GM11168 (cell line): Measurements from ENCODE around the gene MPST.
"Not testable (repeated sequence)": the region's sequence is repeated elsewhere in the genome, so short reads cannot be mapped to it uniquely, and the experiment has no call there.

Experiments
- in situ Hi-C: fragments of 300-500 bp; cut with MboI; formaldehyde crosslinking; loops from one replicate; pipeline ENCODE4 v1.12.0; 2022; ENCODE audit warnings: low sequenced_read_pairs; ENCODE audit not compliant: unreplicated experiment

MPST gene

DNA sequence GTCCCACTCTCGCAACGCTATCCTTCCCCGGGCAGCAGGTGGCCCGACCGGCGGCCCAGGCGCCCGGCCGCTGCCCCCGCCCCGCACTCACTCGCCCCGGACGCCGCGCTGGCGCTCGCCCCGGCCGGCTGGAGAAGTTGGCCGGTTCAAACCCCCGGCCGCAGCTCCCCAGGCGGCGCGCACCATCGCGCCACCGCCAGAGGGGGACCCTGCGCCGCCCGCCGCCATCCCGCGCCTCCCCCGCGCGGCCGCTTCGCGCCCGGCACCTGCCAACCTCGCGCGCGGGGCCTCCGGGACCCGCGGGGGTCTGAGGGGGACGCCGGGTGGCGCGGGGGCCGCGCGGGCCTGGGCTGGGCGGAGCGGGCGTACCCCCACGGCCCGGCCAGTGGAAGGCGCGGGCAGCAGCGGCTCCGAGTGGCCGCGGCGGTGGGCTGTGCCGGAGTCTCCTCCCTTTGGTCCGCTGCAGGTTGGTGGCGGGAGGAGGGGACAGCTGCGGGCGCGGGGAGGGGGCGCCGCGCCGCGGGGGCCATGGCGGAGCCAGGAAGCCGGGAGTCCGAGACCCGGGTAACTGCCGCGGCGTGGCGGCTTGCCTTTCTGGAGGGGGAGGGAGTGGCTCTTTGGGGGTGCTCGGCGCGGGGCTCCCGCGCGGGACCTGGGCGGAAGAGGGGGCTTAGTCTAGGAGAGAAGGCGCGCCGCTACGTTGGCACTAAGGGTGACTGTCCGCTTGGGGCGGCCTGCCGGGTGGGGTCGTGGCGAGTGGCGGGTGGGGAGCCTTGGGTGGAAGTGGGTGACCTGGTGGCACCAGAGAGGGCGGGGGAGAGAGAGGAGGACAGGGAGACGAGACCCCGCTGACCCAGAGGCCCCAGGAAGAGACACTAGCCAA is at the start of gene MPST, which contains the start of gene TST:
Gene MPST (plus strand): TSS at position 434 of the 883 bp plus-strand sequence. CDS start 95 bp downstream, at position 529.
Gene TST (minus strand): TSS at position 139 of the 883 bp plus-strand sequence. CDS start 715 bp downstream, outside the sequence.
- in situ Hi-C loops, result no loop called here

- in situ Hi-C loops, result loop anchor here (10.0 kb wide), 1 partner anchor 107 kb away; the partner anchor contains the start of gene NCF4
Observed at GRCh38 chr22:36971341-36972125, 48.0 kb upstream of the MPST start.

- in situ Hi-C loops, result loop anchor here (10.0 kb wide), 1 partner anchor 112 kb away; the partner anchor contains the start of gene NCF4
Observed at GRCh38 chr22:36976606-36977005, 42.9 kb upstream of the MPST start.

GRCh38 chr22:36977401-36977861 is 42.1 kb upstream of the MPST start:
- in situ Hi-C loops, result loop anchor here (10.0 kb wide), 1 partner anchor 113 kb away; the partner anchor contains the start of gene NCF4

DNA sequence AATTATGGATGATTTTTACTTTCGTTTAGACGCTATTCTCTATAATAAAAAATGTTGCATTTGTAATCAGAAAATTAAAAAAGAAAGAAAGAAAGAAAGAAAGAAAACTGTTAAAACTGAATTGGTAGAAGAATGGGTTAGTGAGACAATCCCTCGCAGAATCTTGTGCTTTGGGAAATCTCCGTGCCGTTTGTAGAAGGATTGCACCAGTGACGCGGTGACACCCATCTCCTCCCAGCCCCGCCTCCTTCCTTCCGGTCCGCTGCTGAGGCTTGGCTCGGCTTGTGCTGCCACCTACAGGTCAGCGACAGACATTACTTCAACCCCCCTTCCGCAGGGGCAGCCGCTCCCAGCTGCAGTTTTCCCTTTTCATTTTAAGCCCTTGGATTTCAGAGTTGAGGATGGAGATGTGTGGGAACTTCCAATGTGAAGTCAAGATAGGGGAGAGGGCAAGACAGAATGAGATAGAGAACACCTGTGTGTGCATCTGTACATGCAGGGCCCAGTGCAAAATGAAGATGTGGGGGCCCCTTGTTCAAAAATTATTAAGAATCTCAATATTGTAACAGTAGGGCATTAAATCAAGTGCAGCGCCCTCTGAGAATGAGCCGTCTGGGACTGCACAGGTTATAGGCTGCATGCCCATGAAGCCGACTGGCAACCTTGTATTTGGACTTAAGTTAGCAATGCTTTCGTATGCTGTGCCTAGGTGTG is 41.4 kb upstream of the MPST start:
- in situ Hi-C loops, result loop anchor here (10.0 kb wide), 1 partner anchor 113 kb away; the partner anchor contains the start of gene NCF4

DNA sequence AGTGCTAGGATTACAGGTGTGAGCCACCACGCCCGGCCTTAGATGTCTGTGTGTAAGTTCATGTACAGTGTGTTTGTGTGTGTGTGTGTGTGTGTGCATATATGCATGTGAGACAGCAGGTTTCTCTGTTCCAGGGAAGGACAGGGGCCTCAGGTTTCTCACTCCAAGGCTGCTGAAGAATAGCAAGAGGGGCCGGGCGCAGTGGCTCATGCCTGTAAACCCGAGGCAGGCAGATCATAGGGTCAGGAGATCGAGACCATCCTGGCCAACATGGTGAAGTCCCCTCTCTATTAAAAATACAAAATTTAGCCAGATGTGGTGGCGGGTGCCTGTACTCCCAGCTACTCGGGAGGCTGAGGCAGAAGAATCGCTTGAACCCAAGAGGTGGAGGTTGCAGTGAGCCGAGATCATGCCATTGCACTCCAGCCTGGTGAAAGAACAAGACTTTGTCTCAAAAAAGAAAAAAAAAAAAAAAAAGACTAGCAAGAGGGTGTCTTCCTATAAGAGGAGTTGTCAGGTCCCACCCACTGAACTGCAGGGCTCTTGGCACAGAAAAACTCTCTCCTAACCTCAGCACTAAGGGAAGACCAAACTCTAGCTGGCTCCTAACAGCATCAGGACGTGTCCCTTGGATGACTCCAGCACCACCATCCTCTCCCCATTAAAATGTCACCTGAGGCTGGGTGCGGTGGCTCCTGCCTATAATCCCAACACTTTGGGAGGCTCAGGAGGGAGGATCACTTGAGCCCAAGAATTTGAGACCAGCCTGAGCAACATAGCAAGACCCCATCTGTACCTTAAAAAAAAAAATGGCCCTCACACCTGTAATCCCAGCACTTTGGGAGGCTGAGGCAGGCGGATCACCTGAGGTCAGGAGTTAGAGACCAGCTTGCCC is 40.3 kb upstream of the MPST start:
- in situ Hi-C loops, result loop anchor here (10.0 kb wide), 1 partner anchor 114 kb away; the partner anchor contains the start of gene NCF4

DNA sequence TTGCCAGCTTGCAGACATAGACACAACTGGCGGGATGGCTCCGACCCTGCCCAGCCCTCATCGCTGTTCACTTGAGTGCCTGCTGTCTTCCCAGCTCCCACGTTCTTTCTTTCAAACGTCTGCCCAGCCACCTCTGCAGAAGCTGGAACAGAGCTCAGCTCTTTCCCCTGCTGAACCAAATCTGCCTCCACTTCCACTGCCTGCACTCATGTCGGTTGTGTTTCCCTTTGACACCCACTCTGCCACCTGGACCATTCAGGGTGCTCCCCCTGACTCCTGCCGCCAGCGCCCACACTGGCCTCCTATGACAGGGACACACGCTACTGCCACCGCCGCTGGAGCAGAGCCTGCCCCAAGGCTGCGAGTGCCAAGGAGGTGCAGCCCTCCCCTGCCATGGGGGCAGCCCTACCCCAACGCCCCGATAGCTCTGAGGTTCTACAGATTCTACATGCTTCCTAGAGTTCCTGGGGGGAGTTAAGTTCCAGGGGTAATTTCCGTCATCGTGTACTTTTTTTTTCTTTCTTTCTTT is 38.2 kb upstream of the MPST start:
- in situ Hi-C loops, result loop anchor here (5.0 kb wide), 1 partner anchor 189 kb away; no protein-coding TSS in a partner anchor

GRCh38 chr22:36982136-36982535 is 37.4 kb upstream of the MPST start:
- in situ Hi-C loops, result loop anchor here (5.0 kb wide), 1 partner anchor 190 kb away; no protein-coding TSS in a partner anchor

- in situ Hi-C loops, result no loop called here
Observed at GRCh38 chr22:36985211-36985889, 34.2 kb upstream of the MPST start.

DNA sequence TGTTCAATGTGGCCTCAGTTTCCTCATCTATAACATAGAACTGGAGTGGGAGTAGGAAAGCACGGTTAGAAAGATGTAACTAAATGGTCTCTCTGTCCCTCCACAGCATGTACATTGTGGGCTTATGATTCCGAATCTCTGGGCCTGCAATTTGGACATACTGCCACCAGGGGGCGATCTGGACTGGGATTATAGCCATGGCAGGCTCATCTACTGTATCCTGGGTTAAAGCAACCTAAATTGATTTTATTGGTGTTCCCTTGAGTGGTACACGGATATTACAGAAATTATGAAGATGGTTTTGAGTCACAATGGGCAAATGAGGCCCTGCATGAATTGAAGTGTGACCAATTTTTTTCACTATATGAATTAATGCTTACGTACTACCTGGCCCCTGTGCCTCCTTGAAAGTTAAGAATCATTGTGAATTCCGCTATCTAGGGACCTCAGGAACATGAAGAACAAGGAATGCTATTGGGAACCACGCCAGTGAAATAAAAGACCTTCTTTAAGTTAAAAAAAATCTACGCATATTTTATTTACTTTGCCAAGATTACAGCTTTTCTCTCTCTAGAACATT is 33.2 kb upstream of the MPST start:
- in situ Hi-C loops, result no loop called here

GRCh38 chr22:36988075-36988832 is 31.3 kb upstream of the MPST start:
- in situ Hi-C loops, result no loop called here

DNA sequence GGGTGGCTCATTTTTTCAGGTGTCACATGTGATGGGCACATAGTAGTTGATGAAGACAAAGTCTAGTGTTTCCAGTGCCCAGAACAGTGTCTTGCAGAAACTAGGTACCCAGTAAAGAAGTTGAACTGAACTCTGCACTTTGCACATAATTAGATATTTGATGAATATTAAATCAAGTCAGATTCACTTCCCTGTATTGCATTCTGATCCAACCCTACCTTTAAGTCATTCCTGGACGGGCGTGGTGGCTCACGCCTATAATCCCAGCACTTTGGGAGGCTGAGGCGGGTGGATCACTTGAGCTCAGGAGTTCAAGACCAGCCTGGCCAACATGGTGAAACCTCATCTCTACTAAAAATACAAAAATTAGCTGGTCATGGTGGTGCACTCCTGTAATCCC is 30.5 kb upstream of the MPST start:
- in situ Hi-C loops, result not testable (repeated sequence)

DNA sequence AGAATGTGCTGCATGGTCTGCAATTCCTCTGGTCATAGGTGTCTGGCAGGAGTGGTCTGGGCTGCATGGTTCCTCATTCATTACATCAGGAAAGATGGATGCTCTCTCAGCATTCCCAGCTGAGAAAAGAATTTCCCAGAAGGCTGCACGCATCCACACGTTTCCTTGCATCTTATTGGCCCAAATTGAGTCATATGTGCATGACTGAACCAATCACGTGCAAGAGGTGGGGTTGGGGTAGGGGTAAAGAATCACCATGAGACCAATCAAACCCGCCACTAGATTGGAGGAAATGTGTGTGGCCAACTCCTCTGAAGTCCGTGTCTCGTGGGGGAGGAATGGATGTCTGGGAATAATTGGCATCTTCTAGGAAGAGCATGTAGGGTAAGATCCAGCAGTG is 29.1 kb upstream of the MPST start:
- in situ Hi-C loops, result no loop called here

- in situ Hi-C loops, result no loop called here
Observed at GRCh38 chr22:36991206-36991605, 28.3 kb upstream of the MPST start.

- in situ Hi-C loops, result no loop called here
Observed at GRCh38 chr22:36997746-36998145, 21.8 kb upstream of the MPST start.

- in situ Hi-C loops, result no loop called here
Observed at GRCh38 chr22:36998620-36999351, 20.8 kb upstream of the MPST start.
